Measurements from ENCODE around the gene PIGT. TPM values are rescaled to one million over a fixed set of nuclear protein-coding genes. Genes with fewer than 3 reads are reported as not detected.

The PIGT gene
- total and polyA plus RNA-seq, 2 of the 13 experiments (the other 11 are each of a cell fraction or from before 2014, with no cell fraction given), result 65.9 to 74.1 TPM

DNA sequence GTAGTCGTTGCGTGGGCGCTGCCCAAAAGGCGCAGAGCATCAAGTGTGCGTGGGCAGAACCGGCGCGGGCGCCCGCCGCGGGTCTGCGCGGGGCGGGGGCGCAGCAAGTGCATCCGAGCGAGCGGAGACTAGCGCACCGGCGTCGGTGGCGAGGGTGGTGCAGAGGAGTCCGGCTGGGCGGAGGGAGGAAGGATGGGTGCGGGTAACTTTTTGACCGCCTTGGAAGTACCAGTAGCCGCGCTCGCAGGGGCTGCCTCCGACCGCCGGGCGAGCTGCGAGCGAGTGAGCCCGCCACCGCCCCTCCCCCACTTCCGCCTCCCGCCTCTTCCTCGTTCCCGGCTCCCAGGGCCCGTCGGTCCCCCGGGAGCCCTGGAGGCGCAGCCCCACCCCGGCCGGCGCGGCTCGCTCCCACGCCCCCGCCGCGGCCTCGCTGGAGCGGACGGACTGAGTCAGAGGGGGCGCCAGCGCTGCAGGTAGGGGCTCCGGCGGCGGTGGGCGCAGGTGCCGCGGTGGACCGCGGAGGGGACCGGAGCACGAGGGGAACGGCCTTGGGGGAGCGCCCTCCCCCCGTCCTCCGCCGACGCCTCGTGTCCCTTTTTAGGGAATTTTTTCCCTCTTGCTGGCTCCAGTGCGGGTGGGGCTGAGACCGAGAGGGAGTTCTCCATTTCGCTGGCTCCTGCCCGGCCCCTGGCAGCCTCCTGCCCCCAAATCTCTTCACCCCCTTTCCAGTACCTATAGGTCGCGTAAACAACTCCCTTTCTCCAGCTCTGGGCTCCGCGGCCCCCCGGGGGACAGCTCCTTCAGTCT, 9.5 kb upstream of the PIGT start (continued):
- TF ChIP-seq ZNF563 (CRISPR knock-in tag; IDR thresholded peaks at IDR 0.05) (peak; percentile 80), SIN3A (IDR thresholded peaks at IDR 0.05; ENCODE audit: borderline replicate concordance, low read depth, low read length) (peak; percentile 44; the same call in 1 of the 2 replicates), SRSF9 (IDR thresholded peaks at IDR 0.05; ENCODE audit: borderline replicate concordance, insufficient read depth, low read depth, low read length, poor library complexity, severe bottlenecking) (no peak), KDM2A (CRISPR knock-in tag; IDR thresholded peaks at IDR 0.05; ENCODE audit: borderline replicate concordance, low read depth) (peak; percentile 54; the same call in 1 of the 2 replicates), RNF2 (conservative IDR thresholded peaks at IDR 0.05; ENCODE audit: low read depth) (peak; percentile 11; the same call in 1 of the 2 replicates), ZFX (CRISPR knock-in tag; IDR thresholded peaks at IDR 0.05; ENCODE audit: low read depth) (peak; percentile 56; the same call in 1 of the 2 replicates), ZFP1 (CRISPR knock-in tag; IDR thresholded peaks at IDR 0.05) (no peak), ERF (CRISPR knock-in tag; IDR thresholded peaks at IDR 0.05) (0 out of 2 replicates have a peak, but pooled peaks have one; percentile 3), HDAC2 (CRISPR knock-in tag; IDR thresholded peaks at IDR 0.05) (0 out of 2 replicates have a peak, but pooled peaks have one; percentile 36), KMT2B (CRISPR knock-in tag; IDR thresholded peaks at IDR 0.05) (0 out of 2 replicates have a peak, but pooled peaks have one; percentile 35), PHF20 (CRISPR knock-in tag; IDR thresholded peaks at IDR 0.05) (peak; percentile 53; the same call in 1 of the 2 replicates), ZNF441 (CRISPR knock-in tag; IDR thresholded peaks at IDR 0.05; ENCODE audit: borderline replicate concordance) (peak; percentile 73), EED (CRISPR knock-in tag; IDR thresholded peaks at IDR 0.05) (peak; percentile 26; the same call in 1 of the 2 replicates), KLF12 (CRISPR knock-in tag; IDR thresholded peaks at IDR 0.05; ENCODE audit: borderline replicate concordance) (peak; percentile 65; the same call in 1 of the 2 replicates)
- TF ChIP-seq, protein P1, sequence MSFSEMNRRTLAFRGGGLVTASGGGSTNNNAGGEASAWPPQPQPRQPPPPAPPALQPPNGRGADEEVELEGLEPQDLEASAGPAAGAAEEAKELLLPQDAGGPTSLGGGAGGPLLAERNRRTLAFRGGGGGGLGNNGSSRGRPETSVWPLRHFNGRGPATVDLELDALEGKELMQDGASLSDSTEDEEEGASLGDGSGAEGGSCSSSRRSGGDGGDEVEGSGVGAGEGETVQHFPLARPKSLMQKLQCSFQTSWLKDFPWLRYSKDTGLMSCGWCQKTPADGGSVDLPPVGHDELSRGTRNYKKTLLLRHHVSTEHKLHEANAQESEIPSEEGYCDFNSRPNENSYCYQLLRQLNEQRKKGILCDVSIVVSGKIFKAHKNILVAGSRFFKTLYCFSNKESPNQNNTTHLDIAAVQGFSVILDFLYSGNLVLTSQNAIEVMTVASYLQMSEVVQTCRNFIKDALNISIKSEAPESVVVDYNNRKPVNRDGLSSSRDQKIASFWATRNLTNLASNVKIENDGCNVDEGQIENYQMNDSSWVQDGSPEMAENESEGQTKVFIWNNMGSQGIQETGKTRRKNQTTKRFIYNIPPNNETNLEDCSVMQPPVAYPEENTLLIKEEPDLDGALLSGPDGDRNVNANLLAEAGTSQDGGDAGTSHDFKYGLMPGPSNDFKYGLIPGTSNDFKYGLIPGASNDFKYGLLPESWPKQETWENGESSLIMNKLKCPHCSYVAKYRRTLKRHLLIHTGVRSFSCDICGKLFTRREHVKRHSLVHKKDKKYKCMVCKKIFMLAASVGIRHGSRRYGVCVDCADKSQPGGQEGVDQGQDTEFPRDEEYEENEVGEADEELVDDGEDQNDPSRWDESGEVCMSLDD (CRISPR knock-in tag; IDR thresholded peaks at IDR 0.05; ENCODE audit: borderline replicate concordance), result 0 out of 2 replicates have a peak, but pooled peaks have one; percentile 48
- TF ChIP-seq, protein P2, sequence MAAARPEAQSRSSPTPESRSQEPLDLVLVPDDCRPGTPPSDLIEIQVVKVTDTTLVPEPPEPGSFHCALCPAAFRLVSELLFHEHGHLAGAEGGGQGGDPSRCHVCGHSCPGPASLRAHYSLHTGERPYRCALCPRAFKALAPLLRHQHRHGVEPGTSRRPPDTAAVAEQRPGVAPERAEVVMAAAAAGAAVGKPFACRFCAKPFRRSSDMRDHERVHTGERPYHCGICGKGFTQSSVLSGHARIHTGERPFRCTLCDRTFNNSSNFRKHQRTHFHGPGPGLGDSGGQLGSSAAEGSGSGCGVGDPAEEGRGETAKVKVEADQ (CRISPR knock-in tag; IDR thresholded peaks at IDR 0.05; ENCODE audit: borderline replicate concordance), result peak; percentile 82; the same call in 1 of the 2 replicates
- TF ChIP-seq, protein P3, sequence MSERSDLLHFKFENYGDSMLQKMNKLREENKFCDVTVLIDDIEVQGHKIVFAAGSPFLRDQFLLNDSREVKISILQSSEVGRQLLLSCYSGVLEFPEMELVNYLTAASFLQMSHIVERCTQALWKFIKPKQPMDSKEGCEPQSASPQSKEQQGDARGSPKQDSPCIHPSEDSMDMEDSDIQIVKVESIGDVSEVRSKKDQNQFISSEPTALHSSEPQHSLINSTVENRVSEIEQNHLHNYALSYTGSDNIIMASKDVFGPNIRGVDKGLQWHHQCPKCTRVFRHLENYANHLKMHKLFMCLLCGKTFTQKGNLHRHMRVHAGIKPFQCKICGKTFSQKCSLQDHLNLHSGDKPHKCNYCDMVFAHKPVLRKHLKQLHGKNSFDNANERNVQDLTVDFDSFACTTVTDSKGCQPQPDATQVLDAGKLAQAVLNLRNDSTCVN (CRISPR knock-in tag; IDR thresholded peaks at IDR 0.05; ENCODE audit: borderline replicate concordance), result peak; percentile 63; the same call in 1 of the 2 replicates
- TF ChIP-seq, protein P4, sequence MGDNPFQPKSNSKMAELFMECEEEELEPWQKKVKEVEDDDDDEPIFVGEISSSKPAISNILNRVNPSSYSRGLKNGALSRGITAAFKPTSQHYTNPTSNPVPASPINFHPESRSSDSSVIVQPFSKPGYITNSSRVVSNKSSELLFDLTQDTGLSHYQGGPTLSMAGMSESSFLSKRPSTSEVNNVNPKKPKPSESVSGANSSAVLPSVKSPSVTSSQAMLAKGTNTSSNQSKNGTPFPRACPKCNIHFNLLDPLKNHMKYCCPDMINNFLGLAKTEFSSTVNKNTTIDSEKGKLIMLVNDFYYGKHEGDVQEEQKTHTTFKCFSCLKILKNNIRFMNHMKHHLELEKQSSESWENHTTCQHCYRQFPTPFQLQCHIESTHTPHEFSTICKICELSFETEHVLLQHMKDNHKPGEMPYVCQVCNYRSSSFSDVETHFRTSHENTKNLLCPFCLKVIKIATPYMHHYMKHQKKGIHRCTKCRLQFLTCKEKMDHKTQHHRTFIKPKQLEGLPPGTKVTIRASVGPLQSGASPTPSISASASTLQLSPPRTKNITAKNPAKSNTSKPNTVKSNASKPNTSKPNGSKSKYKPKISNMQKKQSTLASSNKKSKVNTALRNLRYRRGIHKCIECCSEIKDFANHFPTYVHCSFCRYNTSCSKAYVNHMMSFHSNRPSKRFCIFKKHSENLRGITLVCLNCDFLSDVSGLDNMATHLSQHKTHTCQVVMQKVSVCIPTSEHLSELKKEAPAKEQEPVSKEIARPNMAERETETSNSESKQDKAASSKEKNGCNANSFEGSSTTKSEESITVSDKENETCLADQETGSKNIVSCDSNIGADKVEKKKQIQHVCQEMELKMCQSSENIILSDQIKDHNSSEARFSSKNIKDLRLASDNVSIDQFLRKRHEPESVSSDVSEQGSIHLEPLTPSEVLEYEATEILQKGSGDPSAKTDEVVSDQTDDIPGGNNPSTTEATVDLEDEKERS (CRISPR knock-in tag; IDR thresholded peaks at IDR 0.05), result no peak

Measured in HepG2 (cell line).